Activated T-cell treated with anti-CD3 and anti-CD28 coated beads, Interleukin-2, amount 50 U/mL, for 72 hours (primary cell): ENCODE data around the gene IL37. TPM values are rescaled to one million over a fixed set of nuclear protein-coding genes. Genes with fewer than 3 reads are reported as not detected.

Experiments
- ATAC-seq, 2 donors: fragments of 150-1000 bp; cut with Tn5 transposase; replicated peaks in 1 of 2; 2 replicates each; pipeline ENCODE4 v1.10.0; 2021; ENCODE audit warnings: moderate library complexity in 2 of 2, mild to moderate bottlenecking in 1 of 2
- DNase-seq, 2 donors: peaks; one replicate each; pipeline ENCODE4 v3.0.0; 2021 to 2022; ENCODE audit warnings: mixed read lengths in 1 of 2
- H3K27ac Mint-ChIP-seq: one replicate; pipeline ENCODE4 v1.8.0; 2022; ENCODE audit warnings: mild to moderate bottlenecking, moderate library complexity, mixed read lengths
- H3K27me3 Mint-ChIP-seq: one replicate; pipeline ENCODE4 v1.8.0; 2022; ENCODE audit warnings: low read depth, mixed read lengths
- H3K36me3 Mint-ChIP-seq, 2 donors: one replicate each; pipeline ENCODE4 v1.8.0; 2022; ENCODE audit warnings: mixed read lengths in 2 of 2, mild to moderate bottlenecking in 1 of 2; ENCODE audit not compliant: insufficient read depth in 2 of 2
- H3K4me1 Mint-ChIP-seq: one replicate; pipeline ENCODE4 v1.8.0; 2022; ENCODE audit warnings: low read depth, mixed read lengths
- H3K4me3 Mint-ChIP-seq, 2 donors: one replicate each; pipeline ENCODE4 v1.8.0; 2022; ENCODE audit warnings: mild to moderate bottlenecking in 2 of 2, mixed read lengths in 2 of 2, moderate library complexity in 2 of 2
- H3K9me3 Mint-ChIP-seq, 2 donors: one replicate each; pipeline ENCODE4 v1.8.0; 2022; ENCODE audit warnings: mixed read lengths in 2 of 2
- total RNA-seq, 2 donors: library from RNA; stranded (reverse); gene quantifications; one replicate each; pipeline ENCODE4 v1.2.3, GENCODE V29; 2022

IL37 gene
- total RNA-seq, 2 donors from 2014 or later: not detected

GRCh38 chr2:112960230-112960825, 49.4 kb downstream of the IL37 start:
- no peaks in the 10 kb centered on the region for H3K9me3 Mint-ChIP-seq
- H3K36me3 Mint-ChIP-seq: no peaks in the 10 kb centered on the region
- H3K4me1 Mint-ChIP-seq: no peaks in the 10 kb centered on the region
- DNase-seq: no peak
- no peak overlapping the region for H3K4me3 Mint-ChIP-seq
- H3K27me3 Mint-ChIP-seq: no peaks in the 10 kb centered on the region
- no peak for ATAC-seq
- no peak overlapping the region for H3K27ac Mint-ChIP-seq

GRCh38 chr2:112962308-112963175, 51.6 kb downstream of the IL37 start:
- no peaks in the 10 kb centered on the region for H3K36me3 Mint-ChIP-seq
- no peak overlapping the region for H3K27ac Mint-ChIP-seq
- H3K4me1 Mint-ChIP-seq: no peaks in the 10 kb centered on the region
- no peak overlapping the region for H3K4me3 Mint-ChIP-seq
- ATAC-seq (peak in 1 of 2 donors; percentile 13), DNase-seq (no peak)
- no peaks in the 10 kb centered on the region for H3K9me3 Mint-ChIP-seq
- H3K27me3 Mint-ChIP-seq: no peaks in the 10 kb centered on the region

GRCh38 chr2:112967023-112967422, 56.1 kb downstream of the IL37 start:
- Mint-ChIP-seq H3K9me3 (no peaks in the 10 kb centered on the region), H3K27ac (no peak overlapping the region)

More at GRCh38 chr2:112967023-112967422, 56.1 kb downstream of the IL37 start:
- Mint-ChIP-seq H3K4me1 (peaks cover 5% of the 10 kb centered on the region), H3K36me3 (no peaks in the 10 kb centered on the region), H3K27me3 (no peaks in the 10 kb centered on the region), H3K4me3 (no peak overlapping the region)
- DNase-seq (no peak), ATAC-seq (no peak)

Other genes with a start within 250 kb of the IL37 start
- 1 to 10 TPM in 1 of 2 donors, not detected in 1; 1.2 TPM for gene NT5DC4, start 190.1 kb upstream of the IL37 start, total RNA-seq
- 10 to 100 TPM; 45.5 to 47.7 TPM for gene CKAP2L, start 146.6 kb upstream of the IL37 start, total RNA-seq
- 1 to 10 TPM; 1.4 to 6.6 TPM for gene IL1A, start 126.7 kb upstream of the IL37 start, total RNA-seq
- under 1 TPM in 1 of 2 donors, not detected in 1; 0.14 TPM for gene IL1B, start 74.4 kb upstream of the IL37 start, total RNA-seq
- gene IL36G, start 66.8 kb downstream of the IL37 start, total RNA-seq: not detected
- under 1 TPM in 1 of 2 donors, not detected in 1; 0.84 TPM for gene IL36A, start 94.3 kb downstream of the IL37 start, total RNA-seq
- not detected for gene IL36B, start 141.7 kb downstream of the IL37 start, total RNA-seq
- gene IL36RN, start 148.0 kb downstream of the IL37 start, total RNA-seq: not detected
- not detected for gene IL1F10, start 156.8 kb downstream of the IL37 start, total RNA-seq
- 10 to 100 TPM; 18.5 to 44.3 TPM for gene IL1RN, start 216.4 kb downstream of the IL37 start, total RNA-seq